HG03432 (cell line): Measurements from ENCODE around the gene ZNF214.
A peak's percentile ranks its signal among the peaks of the same experiment; 100 is the strongest.
"Not testable (repeated sequence)": the region's sequence is repeated elsewhere in the genome, so short reads cannot be mapped to it uniquely, and the experiment has no call there.

Experiments
- ATAC-seq: cut with Tn5 transposase; IDR thresholded peaks from one replicate; pipeline ENCODE4 v1.9.1; 2021; ENCODE audit warnings: mild to moderate bottlenecking, moderate library complexity; ENCODE audit not compliant: unreplicated experiment

ZNF214 gene

DNA sequence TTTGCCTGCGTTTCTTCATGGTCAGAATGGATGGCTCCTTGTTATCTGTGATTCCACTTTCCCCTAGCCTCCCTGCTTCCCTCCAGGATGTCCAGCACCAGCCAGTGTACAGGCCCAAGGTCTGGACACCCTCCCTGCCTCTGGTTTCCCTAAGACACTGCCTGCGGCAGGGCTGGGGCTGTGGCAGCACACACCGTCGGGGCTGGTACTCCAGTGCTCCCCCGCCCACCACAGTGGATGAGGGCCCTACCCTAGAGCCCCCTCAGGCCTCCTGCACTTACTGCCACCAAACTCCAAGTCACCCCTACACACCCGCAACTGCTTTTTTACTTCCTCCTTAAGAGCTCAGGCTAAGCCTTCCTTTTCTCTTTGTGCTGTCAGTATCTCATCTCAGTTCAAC, 28.9 kb downstream of the ZNF214 start:
- no peak for ATAC-seq

DNA sequence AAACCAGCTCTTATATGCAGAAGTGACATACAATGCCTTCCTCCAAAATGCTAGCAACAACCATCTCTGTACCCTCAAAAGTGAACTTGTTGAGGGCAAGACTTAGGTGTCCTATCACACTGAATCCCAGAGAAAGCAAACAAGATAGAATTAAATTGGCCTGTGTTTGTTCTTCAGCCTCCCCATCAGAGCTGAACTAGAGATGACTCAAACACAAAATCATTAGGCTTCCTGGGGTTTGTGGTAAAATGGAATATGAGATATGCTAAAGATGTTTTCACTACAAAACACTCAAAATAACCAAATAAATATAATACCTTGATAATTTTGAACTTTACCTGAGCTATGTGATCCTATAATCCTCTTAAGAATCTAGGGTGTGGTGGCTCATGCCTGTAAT, 31.6 kb downstream of the ZNF214 start:
- no peak for ATAC-seq

DNA sequence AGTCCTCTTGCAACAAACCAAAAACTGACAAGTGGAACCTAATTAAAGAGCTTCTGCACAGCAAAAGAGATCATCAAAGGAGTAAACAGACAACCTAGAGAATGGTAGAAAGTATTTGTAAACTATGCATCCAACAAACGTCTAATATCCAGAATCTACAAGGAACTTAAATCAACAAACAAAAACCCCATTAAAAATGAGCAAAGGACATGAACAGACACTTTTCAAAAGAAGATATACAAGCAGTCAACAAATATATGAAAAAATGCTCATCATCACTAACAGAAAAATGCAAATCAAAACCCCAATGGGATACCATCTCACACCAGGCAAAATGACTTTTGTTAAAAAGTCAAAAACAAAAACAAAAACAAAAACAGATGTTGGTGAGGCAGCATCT, 33.7 kb downstream of the ZNF214 start:
- ATAC-seq, result no peak

DNA sequence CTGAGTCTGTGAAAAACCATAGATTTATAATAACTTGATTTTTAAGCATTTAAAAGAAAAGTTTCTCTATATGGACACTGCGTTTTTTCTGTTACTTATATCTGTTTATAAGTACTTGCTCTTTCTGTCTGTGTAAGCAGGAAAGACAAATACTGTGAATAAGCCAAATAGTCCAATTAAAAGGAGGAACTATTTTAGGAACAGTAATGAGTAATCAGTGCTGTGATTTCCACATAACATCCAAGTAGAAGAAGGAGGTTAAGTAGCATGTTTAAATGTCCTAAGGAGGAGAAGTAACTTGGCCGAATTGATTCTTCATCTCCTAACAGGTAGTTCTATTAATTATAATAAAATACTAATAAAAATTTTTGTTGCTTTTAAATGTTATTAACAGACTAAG, 40.8 kb downstream of the ZNF214 start:
- no peak for ATAC-seq

DNA sequence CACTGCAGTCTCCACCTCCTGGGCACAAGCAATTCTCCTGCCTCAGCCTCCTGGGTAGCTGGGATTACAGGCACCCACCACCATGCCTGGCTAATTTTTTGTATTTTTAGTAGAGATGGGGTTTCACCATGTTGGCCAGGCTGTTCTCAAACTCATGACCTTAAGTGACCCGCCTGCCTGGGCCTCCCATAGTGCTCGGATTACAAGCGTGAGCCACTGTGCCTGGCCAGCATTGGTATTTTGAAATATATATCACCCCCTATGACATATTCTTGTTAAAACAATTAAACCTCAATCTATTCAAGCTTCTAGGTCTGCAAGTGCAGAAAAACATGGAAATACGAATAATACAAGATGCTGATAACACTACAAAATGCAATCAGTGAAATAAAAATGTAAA, 50.3 kb downstream of the ZNF214 start:
- ATAC-seq, result not testable (repeated sequence)

DNA sequence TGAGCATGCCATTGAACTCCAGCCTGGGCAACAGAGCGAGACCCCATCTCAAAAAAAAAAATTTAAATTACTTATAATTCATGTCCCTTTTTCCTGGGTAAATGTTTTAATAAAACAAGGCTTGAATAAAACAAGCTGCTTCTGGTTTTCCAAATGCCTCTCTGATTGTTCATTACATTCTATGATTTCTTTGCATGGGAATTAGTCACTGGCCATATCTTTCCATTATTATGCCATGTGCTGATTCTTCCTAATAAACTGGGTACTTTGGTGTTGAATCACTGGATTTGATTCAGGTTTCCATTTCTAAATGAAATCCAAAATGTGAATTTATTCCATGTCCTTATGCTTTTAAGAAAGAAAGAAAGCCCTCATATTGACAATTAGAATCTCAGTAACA, 51.3 kb downstream of the ZNF214 start:
- no peak for ATAC-seq

DNA sequence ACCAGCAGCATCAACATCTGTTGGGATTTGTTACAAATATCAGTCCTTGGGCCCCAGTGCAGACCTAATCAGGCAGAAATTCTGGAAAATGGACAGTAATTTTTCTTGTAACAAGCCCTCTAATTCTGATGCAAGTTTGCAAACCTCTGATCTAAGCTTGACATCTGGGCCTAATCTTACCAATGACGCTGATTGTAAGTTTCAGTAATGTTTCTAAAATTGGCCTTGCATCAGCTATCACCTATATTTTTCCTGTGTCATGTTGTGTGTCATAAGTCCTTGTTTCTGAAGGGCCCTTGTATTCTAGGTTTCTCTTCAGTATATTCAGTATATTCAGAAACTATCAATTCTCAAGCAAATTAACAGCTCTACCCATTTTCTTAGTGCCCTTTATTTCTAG, 57.5 kb downstream of the ZNF214 start:
- ATAC-seq, result peak; percentile 91

DNA sequence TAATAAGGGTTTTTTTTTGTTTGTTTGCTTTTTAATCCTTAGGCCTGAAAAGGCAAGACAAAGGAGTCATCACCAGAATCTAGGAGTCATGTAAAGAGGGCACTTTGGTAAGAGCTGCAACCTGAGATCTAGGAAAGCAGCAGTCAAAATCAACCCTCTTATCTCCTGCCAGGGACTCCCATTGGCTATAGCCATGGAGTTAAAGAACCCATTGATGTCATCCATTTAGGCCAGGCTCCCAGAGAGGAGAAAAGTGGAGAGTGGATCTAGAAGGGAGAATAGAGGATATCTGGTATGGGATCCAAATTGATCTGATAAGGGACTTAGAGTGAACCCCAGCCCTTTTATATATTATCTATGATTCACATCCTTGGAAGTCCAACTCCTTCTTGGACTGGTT, 58.0 kb downstream of the ZNF214 start:
- ATAC-seq, result no peak

DNA sequence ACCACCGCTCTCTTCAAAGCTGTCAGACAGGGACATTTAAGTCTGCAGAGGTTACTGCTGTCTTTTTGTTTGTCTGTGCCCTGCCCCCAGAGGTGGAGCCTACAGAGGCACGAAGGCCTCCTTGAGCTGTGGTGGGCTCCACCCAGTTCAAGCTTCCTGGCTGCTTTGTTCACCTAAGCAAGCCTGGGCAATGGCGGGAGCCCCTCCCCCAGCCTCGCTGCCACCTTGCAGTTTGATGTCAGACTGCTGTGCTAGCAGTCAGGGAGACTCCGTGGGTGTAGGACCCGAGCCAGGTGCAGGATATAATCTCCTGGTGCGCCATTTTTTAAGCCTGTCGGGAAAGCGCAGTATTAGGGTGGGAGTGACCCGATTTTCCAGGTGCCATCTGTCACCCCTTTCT, 65.9 kb downstream of the ZNF214 start:
- not testable (repeated sequence) for ATAC-seq
